Testis (tissue), 2 donors: ENCODE measurements around the gene NETO2.

Experiments used
- POLR2A ChIP-seq: fragments of 450-650 bp; IDR thresholded peaks from one replicate; pipeline ENCODE4 v1.6.1; 2017; ENCODE audit warnings: antibody characterized with exemption, mild to moderate bottlenecking, moderate library complexity
- TF ChIP-seq, protein P1 (sequence below), 3 experiments: fragments of 450-650 bp in 2 of 3; fragments of 200-600 bp in 1 of 3; sonication (generic) in 1 of 3; IDR thresholded peaks; one replicate each; pipeline ENCODE4 v1.5.1; 2016 to 2019; ENCODE audit warnings: antibody characterized with exemption in 3 of 3, mild to moderate bottlenecking in 2 of 3, moderate library complexity in 1 of 3

DNA sequence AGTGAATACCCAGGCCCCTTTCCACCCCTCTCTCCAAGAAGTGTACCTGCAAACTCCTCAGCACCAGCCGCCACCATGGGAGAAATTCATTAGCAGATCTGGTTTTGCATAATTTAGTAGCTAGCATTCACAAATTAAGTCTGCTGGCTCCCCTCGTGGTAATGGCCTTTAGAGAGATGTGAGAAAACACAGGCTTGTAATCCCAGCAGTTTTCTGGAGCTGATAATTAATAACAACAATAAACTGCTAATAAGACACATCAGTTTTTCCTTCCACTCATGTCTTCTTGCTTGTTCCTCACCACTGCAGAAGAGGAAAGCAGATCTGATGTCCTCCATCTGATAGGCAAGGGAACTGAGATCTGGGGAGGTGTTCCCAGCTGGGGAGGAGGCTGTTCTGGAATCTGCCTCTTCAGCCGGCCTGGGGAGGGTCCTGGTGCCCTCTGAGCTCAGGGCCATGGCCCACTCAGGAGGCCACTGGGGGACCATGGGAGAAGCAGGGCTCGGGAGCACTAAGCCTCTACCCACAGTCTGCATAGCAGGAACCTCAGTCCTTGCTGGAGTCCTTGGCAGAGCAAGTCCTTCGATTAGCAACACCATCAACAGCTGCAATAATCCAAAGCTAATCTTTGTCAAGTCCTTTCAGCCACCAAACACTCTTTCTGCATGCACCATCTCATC is 96.1 kb downstream of the NETO2 start:
- TF ChIP-seq, protein P1, sequence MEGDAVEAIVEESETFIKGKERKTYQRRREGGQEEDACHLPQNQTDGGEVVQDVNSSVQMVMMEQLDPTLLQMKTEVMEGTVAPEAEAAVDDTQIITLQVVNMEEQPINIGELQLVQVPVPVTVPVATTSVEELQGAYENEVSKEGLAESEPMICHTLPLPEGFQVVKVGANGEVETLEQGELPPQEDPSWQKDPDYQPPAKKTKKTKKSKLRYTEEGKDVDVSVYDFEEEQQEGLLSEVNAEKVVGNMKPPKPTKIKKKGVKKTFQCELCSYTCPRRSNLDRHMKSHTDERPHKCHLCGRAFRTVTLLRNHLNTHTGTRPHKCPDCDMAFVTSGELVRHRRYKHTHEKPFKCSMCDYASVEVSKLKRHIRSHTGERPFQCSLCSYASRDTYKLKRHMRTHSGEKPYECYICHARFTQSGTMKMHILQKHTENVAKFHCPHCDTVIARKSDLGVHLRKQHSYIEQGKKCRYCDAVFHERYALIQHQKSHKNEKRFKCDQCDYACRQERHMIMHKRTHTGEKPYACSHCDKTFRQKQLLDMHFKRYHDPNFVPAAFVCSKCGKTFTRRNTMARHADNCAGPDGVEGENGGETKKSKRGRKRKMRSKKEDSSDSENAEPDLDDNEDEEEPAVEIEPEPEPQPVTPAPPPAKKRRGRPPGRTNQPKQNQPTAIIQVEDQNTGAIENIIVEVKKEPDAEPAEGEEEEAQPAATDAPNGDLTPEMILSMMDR (IDR thresholded peaks at IDR 0.05): no peak
- TF ChIP-seq POLR2A: no peak
